Left ventricle myocardium superior (tissue), 1 donor: ENCODE measurements around the gene EDN3. TPM values are rescaled to one million over a fixed set of nuclear protein-coding genes. Genes with fewer than 3 reads are reported as not detected.

ENCODE experiments used
- ATAC-seq: fragments of 200-7000 bp; cut with Tn5 transposase; one replicate; pipeline ENCODE4 v1.9.1; 2020; ENCODE audit warnings: mild to moderate bottlenecking, moderate library complexity
- DNase-seq: peaks from one replicate; pipeline ENCODE4 v3.0.0-alpha.2; 2020
- intact Hi-C: fragments of 100-400 bp; cut with micrococcal nuclease; formaldehyde crosslinking; loops from one replicate; pipeline ENCODE4 v1.11.0; 2022
- long read RNA-seq: library from polyadenylated mRNA; unstranded; transcript quantifications from one replicate; pipeline ENCODE4 v2.0.0, GENCODE V29; 2021
- total RNA-seq: library from RNA; stranded (reverse); fragmentation: NEBNext Ultra II Directional; extraction: Animal tissue kit (Norgen Biotek cat#: 25700); gene quantifications from one replicate; pipeline ENCODE4 v1.2.1, GENCODE V29; 2021
- donor health status: DM: no; HTN: yes; CAD: no; lungs with severe emphysema.

The EDN3 gene, protein sequence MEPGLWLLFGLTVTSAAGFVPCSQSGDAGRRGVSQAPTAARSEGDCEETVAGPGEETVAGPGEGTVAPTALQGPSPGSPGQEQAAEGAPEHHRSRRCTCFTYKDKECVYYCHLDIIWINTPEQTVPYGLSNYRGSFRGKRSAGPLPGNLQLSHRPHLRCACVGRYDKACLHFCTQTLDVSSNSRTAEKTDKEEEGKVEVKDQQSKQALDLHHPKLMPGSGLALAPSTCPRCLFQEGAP
- total RNA-seq = not detected
- long read RNA-seq = 0 reads

DNA sequence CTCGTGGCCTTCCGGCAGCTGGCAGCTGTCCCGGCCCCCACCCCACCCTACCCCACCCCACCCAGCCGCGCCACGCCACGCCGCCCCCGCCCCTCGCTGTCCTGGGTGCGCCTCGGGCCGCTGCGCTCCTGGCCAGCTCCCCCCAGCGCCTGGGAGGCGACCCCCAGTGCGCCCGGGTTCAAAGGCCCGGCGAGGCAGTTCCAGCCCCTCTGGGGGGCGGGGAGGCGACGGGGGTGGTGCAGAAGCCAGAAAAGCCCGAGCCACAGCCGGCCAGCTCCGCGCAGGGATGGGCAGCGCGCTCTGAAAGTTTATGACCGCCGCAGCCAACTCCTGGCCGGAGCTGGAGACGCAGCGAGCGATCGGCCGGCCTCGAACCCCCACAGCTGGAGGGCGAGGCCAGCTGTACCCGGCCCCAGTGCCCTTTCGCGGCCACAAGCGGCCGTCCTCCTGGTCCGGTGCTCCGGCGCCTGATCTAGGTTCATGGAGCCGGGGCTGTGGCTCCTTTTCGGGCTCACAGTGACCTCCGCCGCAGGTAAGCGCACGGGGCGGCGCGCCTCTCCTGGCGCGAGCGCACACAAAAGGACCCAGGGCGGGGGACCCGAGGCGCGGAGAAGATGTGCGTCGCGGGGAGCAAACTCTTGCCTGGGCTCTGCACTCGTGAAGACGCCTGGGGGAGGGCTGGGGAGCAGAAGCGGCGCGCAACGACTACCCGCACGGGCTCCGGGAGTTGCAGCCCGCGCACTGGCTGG, at the start of gene EDN3:
TSS of gene EDN3 (plus strand) at position 279 of the 749 bp plus-strand sequence. CDS start at position 481, 202 bp downstream.
- intact Hi-C loops = no loop called here
- no peak for ATAC-seq
- no peak for DNase-seq

GRCh38 chr20:59253325-59253724, 47.1 kb upstream of the EDN3 start:
- DNase-seq = no peak
- ATAC-seq = no peak
- intact Hi-C loops = no loop called here

GRCh38 chr20:59253779-59254319, 46.6 kb upstream of the EDN3 start:
- intact Hi-C loops = no loop called here
- DNase-seq (no peak), ATAC-seq (no peak)

GRCh38 chr20:59255256-59255655, 45.2 kb upstream of the EDN3 start:
- intact Hi-C loops = no loop called here
- ATAC-seq (no peak), DNase-seq (no peak)

DNA sequence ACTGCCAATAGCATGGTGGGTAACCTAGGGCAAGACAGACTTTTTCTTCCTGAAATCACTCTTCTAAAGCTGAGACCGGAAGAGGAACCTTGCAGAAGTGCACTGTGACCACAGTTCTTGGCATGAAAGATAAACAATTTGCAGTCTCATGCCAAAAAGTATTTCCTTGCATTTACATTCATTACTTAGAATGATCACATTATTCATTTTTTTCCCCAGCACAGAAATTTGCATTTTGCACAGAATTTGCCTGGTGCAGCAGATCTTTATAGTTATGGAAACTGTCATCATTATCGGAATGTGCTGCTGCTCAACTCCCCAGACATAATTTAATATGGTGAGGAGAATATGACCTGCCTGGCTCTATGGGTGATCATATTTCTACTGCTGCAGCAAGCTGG, 42.2 kb upstream of the EDN3 start:
- ATAC-seq = no peak
- no peak for DNase-seq
- intact Hi-C loops = no loop called here

GRCh38 chr20:59259946-59260345, 40.5 kb upstream of the EDN3 start:
- intact Hi-C loops = no loop called here
- no peak for ATAC-seq

GRCh38 chr20:59265298-59265697, 35.1 kb upstream of the EDN3 start:
- intact Hi-C loops = no loop called here
- ATAC-seq (no peak), DNase-seq (no peak)

More at GRCh38 chr20:59259946-59260345, 40.5 kb upstream of the EDN3 start:
- no peak for DNase-seq

DNA sequence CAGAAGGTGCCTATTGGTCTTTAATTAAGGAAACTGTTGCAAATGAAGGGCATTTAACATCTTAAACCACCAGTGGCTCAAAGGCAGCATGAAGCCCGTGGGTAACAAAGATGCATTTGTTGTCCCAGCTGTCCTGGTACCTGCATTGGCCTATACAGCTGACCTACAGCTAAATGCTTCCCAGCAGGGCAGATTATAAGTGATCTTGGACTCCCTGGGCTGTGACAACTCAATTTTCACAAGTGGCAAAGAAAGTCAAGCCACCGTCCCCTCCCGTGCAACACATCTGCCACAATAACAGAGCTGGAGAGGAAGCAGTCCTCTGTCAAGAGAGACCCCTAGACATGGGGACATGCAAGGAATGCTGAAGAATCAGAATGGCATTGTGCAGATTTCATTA, 31.5 kb upstream of the EDN3 start:
- intact Hi-C loops = no loop called here
- ATAC-seq (no peak), DNase-seq (no peak)

GRCh38 chr20:59269411-59270025, 30.9 kb upstream of the EDN3 start:
- intact Hi-C loops = no loop called here
- DNase-seq = no peak
- ATAC-seq = no peak

DNA sequence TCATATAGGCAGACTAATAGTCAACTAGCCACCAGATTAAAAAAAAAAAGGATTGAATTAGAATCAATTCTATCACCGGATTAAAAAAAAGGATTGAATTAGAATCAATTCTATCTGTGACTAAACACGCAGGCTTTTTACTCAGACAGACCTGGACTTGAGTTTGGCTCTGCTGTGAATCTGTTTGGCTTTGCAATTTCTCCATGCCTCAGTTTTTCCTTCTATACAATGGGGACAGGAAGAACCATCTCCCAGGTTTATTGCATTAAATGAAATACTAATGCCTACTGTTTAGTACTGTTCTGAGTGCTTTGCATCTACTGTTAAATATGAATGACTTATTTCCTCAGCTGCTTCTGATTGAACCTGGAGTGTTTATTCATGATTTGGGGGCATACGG, 30.0 kb upstream of the EDN3 start:
- no peak for DNase-seq
- intact Hi-C loops = no loop called here
- no peak for ATAC-seq

DNA sequence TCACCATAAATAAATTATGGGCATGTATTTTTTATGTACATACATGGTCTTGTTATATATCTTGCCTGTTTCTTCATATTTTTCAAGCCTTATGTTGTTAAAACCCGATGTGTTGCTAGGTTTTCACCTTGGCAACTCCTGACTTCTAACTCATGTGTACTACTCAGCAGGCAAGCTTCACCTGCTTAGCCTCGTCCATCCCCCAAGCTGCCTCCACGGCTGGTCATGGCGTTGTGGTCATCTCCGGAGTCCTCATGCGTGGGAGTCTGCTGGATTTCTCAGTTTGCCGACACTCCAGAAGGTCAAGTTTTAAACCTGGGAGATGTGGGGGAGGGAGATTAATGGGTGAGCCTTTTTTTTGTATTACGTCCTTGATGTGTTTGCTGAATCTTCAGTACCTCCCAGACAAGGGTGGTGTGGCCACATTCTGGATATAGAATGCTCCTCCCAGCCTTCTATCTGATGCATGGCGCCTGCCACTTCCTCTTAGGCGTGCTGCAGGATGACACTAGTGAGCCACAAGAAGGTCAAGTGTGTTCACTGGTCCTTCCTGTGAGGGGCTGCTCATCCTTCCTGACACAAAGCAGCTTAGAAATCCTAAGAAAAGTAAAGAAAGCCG, 26.6 kb upstream of the EDN3 start:
- intact Hi-C loops = no loop called here
- ATAC-seq (no peak), DNase-seq (no peak)

- no peak for ATAC-seq
- no peak for DNase-seq
- intact Hi-C loops = no loop called here
These were observed 23.5 kb upstream of the EDN3 start for GRCh38 chr20:59276938-59277337.

GRCh38 chr20:59284470-59284869, 15.9 kb upstream of the EDN3 start:
- DNase-seq = no peak
- intact Hi-C loops = no loop called here
- ATAC-seq = no peak

- intact Hi-C loops = no loop called here
- DNase-seq (no peak), ATAC-seq (no peak)
These were observed 10.4 kb upstream of the EDN3 start for GRCh38 chr20:59289994-59290393.

DNA sequence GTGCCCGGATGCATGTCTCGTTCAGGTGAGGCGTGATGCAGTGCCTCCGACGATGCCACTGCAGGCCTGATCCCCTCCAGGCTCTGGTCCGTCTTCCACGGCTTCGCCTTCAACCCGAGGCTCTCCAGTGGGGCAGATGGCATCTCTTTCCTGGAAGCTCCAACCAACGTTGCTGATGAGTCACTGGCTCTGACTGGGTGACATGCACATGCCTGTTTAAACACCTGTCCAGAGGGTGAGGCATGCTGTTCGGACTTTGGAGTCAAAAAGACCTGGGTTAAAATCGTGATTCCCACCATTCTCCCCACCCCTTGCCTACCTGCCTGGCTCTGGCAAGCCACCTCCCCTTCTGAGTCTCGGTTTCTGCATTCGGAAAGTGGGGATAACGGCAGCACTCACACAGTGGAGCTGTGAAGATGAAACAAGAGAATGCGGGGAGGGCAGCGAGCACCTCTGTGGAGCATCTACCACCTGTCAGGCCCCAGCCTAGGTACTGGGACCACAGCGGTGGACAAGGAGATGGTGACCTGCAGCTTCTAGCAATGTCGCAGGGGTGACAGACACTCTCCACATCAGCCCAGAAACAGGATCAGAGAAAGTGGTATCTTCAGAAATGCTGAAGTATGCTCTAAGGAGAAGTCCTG, 8.5 kb upstream of the EDN3 start:
- intact Hi-C loops = no loop called here
- DNase-seq (no peak), ATAC-seq (no peak)

GRCh38 chr20:59295531-59295930, 4.9 kb upstream of the EDN3 start:
- ATAC-seq (no peak), DNase-seq (no peak)
- intact Hi-C loops = no loop called here

DNA sequence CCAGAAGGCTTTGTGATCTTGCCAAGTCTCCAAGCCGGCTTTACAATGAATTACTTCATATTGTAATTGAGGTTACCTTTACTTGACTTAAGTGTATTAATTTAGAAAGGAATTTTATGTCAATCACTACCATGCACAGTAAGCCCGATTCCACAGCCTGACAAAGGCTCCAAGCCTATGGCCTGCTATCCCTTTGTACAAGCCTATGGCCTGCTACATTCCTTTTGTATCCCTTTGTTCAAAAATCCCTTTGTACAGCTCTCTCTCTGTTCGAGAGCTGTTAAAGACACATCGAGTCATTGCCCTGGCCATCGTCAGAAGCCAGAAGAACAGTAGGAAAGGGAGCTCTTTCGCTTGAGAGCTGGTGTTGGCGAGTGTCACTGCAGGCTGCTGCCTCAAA, 2.7 kb upstream of the EDN3 start:
- ATAC-seq = no peak

GRCh38 chr20:59299945-59300332, 472 bp upstream of the EDN3 start:
- ATAC-seq (no peak), DNase-seq (no peak)
- intact Hi-C loops = no loop called here

More for the DNA sequence above, 2.7 kb upstream of the EDN3 start:
- DNase-seq = no peak
- intact Hi-C loops = no loop called here

DNA sequence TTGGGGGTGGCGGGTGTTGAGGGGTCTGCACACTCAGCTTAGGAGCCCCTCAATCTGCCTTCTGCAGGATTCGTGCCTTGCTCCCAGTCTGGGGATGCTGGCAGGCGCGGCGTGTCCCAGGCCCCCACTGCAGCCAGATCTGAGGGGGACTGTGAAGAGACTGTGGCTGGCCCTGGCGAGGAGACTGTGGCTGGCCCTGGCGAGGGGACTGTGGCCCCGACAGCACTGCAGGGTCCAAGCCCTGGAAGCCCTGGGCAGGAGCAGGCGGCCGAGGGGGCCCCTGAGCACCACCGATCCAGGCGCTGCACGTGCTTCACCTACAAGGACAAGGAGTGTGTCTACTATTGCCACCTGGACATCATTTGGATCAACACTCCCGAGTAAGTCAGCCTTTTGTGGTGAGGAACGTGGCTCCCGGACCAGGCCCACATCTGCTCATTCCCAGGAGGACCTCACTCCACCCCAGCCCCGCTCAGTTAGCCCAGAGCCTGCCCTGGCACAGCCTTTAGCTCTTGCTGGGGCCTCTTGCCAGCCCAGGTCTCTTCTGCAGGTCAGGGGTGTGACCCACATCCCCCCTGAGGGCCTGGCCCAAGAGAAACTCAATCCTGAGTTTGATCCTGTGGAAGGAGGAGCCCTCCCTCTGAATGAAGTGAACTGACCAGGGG, 1.1 kb downstream of the EDN3 start:
- ATAC-seq (no peak), DNase-seq (no peak)
- intact Hi-C loops = no loop called here
